NCI-H187 treated with DMSO at 0.1 percent for 48 hours (cell line): ENCODE measurements around the gene PFDN4.
"Not testable (repeated sequence)": the region's sequence is repeated elsewhere in the genome, so short reads cannot be mapped to it uniquely, and the experiment has no call there.

Experiments
- DNase-seq: peaks from one replicate; lab custom pipeline; 2025; lab: John Stamatoyannopoulos, UW

The PFDN4 gene

DNA sequence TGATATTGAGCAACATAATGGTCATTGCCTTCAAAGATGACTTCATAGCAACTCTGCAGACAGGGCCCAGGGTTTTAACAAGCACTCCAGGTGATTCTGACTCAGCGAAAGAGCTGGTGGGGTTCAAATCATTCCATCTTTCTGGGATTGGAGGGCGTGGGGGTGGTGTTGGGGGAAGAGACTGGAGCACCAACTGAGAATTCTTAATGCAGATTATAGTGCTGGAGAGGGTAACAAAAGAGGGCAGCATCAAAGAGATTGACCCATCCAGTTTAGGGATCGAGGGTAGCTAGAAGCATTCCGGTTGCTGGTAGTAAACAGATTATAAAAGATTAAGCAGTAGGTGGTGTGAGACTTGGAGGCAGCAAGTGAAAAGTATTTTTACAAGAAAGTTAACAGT lies 15.9 kb downstream of the PFDN4 start:
- DNase-seq: no peak

- not testable (repeated sequence) for DNase-seq
Measured at GRCh38 chr20:54224642-54225041, 16.8 kb downstream of the PFDN4 start.

- DNase-seq: no peak
Measured at GRCh38 chr20:54227241-54227640, 19.4 kb downstream of the PFDN4 start.

- no peak for DNase-seq
Measured at GRCh38 chr20:54227751-54228150, 19.9 kb downstream of the PFDN4 start.

GRCh38 chr20:54228841-54229240 lies 21.0 kb downstream of the PFDN4 start:
- no peak for DNase-seq

- DNase-seq: no peak
Measured at GRCh38 chr20:54229566-54230160, 21.8 kb downstream of the PFDN4 start.

GRCh38 chr20:54231036-54231435 lies 23.1 kb downstream of the PFDN4 start:
- no peak for DNase-seq

- DNase-seq: no peak
Measured at GRCh38 chr20:54234991-54235390, 27.1 kb downstream of the PFDN4 start.

GRCh38 chr20:54237116-54237943 lies 29.4 kb downstream of the PFDN4 start:
- no peak for DNase-seq

DNA sequence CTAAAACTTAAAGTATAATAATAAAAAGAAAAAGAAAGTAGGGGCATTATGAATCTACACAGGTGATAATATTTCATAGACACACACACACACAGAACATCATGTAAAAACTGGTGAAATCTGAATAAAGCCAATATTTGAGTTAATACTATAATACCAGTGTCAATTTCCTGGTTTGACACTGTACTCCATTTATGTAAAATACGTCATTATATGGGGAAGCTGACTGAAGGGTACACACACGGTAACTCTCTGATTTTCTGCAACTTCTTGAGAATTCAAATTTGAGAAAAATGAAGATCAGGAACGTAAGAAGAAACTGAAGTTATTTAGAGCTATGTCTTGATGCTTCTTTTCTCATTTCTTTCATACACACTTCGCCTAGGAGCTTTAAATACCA lies 36.2 kb downstream of the PFDN4 start:
- no peak for DNase-seq

DNA sequence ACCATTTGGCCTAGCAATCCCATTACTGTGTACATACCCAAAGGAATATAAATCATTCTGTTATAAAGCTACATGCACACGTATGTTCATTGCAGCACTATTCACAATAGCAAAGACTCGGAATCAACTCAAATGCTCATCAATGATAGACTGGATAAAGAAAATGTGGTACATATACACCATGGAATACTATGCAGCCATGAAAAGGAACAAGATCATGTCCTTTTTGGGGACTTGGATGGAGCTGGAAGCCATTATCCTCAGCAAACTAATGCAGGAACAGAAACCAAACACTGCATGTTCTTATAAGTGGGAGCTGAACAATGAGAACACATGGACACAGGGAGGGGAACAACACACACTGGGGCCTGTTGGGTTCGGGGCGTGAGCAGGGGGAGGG lies 40.8 kb downstream of the PFDN4 start:
- DNase-seq: not testable (repeated sequence)

DNA sequence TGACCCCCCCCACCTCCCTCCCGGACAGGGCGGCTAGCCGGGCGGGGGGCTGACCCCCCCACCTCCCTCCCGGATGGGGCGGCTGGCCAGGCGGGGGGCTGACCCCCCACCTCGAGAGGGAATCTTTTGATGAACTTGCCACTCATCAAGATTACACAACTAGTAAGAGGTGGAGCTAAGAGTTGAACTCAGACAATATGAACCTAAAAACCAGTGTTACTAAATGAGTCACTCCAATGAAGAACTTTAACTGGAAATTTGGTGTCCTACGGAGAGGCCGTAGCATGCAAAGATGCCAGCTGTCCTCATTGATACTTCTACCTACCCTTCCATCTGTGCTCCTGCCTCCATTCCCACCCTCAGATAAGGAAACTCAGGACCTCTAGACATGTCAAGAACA lies 42.8 kb downstream of the PFDN4 start:
- DNase-seq: no peak

GRCh38 chr20:54251096-54251495 lies 43.2 kb downstream of the PFDN4 start:
- no peak for DNase-seq

GRCh38 chr20:54254596-54254995 lies 46.7 kb downstream of the PFDN4 start:
- no peak for DNase-seq

GRCh38 chr20:54255157-54255556 lies 47.3 kb downstream of the PFDN4 start:
- DNase-seq: no peak

DNA sequence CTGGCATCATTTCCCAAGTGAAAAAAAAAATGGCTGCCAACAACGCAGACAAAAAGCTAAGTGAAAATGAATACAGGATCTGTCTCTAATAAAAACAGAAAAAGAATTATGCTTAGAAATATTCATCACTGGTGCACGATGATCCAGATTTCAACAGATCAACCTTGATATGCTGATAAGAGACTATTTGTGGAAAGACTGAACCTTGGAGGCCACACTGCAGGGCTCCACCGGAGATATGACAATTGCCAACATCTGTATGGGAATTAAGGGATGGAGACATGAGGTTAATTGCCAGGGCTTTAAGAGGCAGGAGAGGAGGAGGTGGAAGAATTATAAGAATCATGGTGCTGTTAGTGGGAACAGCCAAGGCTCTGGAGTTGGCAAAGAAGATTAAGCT lies 48.3 kb downstream of the PFDN4 start:
- DNase-seq: no peak

DNA sequence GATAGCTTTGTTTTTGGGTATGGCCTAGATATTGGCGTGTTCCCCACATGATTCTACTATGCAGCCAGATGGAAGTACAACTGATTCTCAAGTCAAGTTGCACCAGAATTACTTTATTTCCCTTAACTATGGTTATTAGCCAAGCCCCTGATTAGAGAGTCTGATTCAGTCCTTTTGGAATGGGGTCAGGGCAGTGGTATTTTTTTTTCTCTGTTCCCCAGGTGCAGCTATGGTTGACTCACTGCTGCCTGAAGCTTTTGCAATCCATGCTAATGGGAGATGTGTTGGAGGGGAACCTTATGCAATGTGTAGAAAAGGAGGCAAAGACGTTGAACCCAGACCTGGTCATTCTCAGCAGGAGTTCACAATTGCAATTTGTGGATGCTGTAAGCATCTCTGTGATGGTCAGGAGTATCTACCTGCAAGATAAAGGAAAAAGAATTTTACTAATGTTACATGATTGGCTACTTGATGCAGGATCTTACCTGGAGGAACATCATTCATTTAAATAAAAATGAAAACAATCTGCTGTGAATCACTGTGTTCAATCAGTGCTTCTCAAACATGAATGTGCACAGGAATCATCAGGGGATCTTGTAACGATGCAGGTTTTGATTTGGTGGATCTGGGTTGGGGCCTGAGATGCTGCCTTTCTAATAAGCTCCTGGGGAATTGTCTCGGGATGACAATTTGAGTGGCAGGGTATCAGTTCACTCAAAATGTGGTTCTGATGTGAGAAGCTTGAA lies 49.4 kb downstream of the PFDN4 start:
- DNase-seq: no peak

DNA sequence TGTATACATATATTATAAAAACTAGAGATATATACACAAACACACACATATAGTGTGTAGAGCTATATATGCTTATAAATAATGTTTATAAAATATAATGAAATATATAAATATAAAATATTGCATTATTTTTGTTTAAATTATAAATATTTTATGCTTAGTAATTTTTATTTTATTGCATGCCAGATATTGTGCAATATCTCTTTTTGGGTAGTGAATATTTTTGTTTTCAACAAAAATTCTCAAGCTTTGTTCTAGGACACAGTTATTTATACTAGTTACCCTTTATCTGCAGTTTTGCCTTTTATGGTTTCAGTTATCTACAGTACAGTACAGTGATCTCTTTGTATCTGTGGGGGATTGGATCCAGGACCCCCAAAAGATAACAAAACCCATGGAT lies 52.2 kb downstream of the PFDN4 start:
- no peak for DNase-seq

DNA sequence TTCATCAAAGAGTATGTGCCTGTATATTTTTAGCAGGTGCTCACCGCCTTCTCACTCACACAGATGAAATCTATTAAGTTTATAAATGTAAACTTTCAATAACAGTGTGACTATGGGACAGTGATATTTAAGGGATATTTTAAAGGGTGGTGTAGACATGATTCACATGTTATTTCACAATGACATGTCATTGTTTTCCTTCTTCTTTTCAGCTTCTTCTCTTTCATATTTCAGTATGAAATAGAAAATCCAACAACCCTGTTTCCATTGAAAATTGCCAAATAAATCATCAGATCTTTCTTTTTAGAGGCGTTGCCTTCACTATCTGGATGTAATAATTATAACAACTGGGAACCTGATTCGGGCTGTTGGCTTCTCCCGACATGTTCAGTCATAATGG lies 54.8 kb downstream of the PFDN4 start:
- no peak for DNase-seq

GRCh38 chr20:54263116-54263690 lies 55.3 kb downstream of the PFDN4 start:
- no peak for DNase-seq

DNA sequence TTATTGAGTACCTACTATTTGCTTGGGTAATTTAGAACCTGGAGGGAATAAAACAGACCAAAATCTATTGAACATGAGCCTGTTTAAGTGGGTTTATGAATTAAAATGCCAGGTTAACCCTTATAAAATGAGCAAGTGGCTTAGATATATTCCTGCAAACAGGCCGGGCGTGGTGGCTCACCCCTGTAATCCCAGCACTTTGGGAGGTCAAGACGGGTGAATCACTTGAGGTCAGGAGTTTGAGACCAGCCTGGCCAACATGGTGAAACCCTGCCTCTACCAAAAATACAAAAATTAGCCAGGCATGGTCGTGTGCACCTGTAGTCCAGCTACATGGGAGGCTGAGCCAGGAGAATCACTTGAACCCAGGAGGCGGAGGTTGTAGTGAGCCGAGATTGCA lies 57.9 kb downstream of the PFDN4 start:
- not testable (repeated sequence) for DNase-seq

DNA sequence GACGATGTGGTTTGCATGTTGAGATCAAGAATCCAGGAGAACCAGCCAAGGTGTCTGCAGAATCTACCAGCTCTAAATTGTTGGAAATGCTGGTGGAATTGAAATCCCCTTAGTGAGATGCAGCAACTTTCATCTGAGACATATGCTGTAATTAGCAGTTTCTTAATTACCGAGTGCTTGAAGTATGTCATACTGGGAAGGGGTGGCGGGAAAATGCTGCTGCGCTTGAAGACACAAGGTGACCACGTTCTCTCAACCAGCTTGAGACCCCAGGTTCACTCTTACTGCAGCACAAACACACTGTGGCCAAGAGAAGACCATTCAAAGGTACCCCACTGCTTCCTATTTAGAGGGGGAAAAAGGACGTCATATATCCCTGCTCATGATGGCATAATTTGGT lies 59.0 kb downstream of the PFDN4 start:
- no peak for DNase-seq
